Endodermal cell (in vitro differentiated cells): Measurements from ENCODE around the gene ADH1B. TPM values are rescaled to one million over a fixed set of nuclear protein-coding genes. Genes with fewer than 3 reads are reported as not detected.
"Not testable (repeated sequence)": the region's sequence is repeated elsewhere in the genome, so short reads cannot be mapped to it uniquely, and the experiment has no call there.

Source experiments
- DNase-seq: peaks from one replicate; pipeline ENCODE4 v3.0.0-alpha.2; 2017
- H3K27ac ChIP-seq: 2 replicates; pipeline ENCODE4 v1.5.1; 2013; ENCODE audit warnings: mild to moderate bottlenecking, low read depth, low read length, moderate library complexity
- H3K27me3 ChIP-seq: 2 replicates; pipeline ENCODE4 v1.6.1; 2013; ENCODE audit warnings: mild to moderate bottlenecking, low read length, moderate library complexity; ENCODE audit not compliant: insufficient read depth, control insufficient read depth, poor library complexity, severe bottlenecking
- H3K36me3 ChIP-seq: 2 replicates; pipeline ENCODE4 v1.7.0; 2013; ENCODE audit warnings: mild to moderate bottlenecking, low read length, moderate library complexity; ENCODE audit not compliant: control insufficient read depth, insufficient read depth
- H3K4me1 ChIP-seq: one replicate; pipeline ENCODE4 v1.7.0; 2013; ENCODE audit warnings: low read length; ENCODE audit not compliant: control insufficient read depth, insufficient read depth
- H3K4me3 ChIP-seq: 2 replicates; pipeline ENCODE4 v1.5.1; 2013; ENCODE audit warnings: mild to moderate bottlenecking, low read length, moderate library complexity
- H3K9ac ChIP-seq: 2 replicates; pipeline ENCODE4 v1.6.1; 2013; ENCODE audit warnings: mild to moderate bottlenecking, low read length, moderate library complexity; ENCODE audit not compliant: poor library complexity, severe bottlenecking; ENCODE audit errors: extremely low read depth
- H3K9me3 ChIP-seq: 2 replicates; pipeline ENCODE4 v1.6.1; 2013; ENCODE audit warnings: mild to moderate bottlenecking, low read length, moderate library complexity; ENCODE audit not compliant: control insufficient read depth
- H3K27ac Mint-ChIP-seq: 2 replicates; pipeline ENCODE4 v1.8.0; 2020; ENCODE audit warnings: mixed read lengths
- H3K27me3 Mint-ChIP-seq: 2 replicates; pipeline ENCODE4 v1.8.0; 2021; ENCODE audit warnings: mild to moderate bottlenecking, mixed read lengths; ENCODE audit not compliant: insufficient read depth
- H3K36me3 Mint-ChIP-seq: 2 replicates; pipeline ENCODE4 v1.8.0; 2020; ENCODE audit warnings: low read depth, mixed read lengths
- H3K4me1 Mint-ChIP-seq: 2 replicates; pipeline ENCODE4 v1.8.0; 2020; ENCODE audit warnings: mixed read lengths
- H3K4me3 Mint-ChIP-seq: 2 replicates; pipeline ENCODE4 v1.8.0; 2020; ENCODE audit warnings: mild to moderate bottlenecking, moderate library complexity, mixed read lengths
- H3K9me3 Mint-ChIP-seq: 2 replicates; pipeline ENCODE4 v1.8.0; 2020; ENCODE audit warnings: mild to moderate bottlenecking, mixed read lengths
- CTCF ChIP-seq: fragments of 200-600 bp; sonication (generic); conservative IDR thresholded peaks from 2 replicates; pipeline ENCODE4 v1.5.0; 2021; ENCODE audit warnings: antibody characterized with exemption, mild to moderate bottlenecking
- WGBS, 2 experiments: methylation state at CpG; one replicate each; pipeline versions ENCODE4 v1.1.5 to v1.1.7; 2013; ENCODE audit warnings: missing lambda C conversion rate in 2 of 2, mixed read lengths in 1 of 2; ENCODE audit not compliant: insufficient coverage in 1 of 2, insufficient read length in 1 of 2; 5-methylcytosine and 5-hydroxymethylcytosine counted together
- total RNA-seq, 2 donors: library from RNA; stranded (reverse); fragmentation: NEBNext Ultra II Directional in 1 of 2; extraction: Animal tissue kit (Norgen Biotek cat#: 25700) in 1 of 2; gene quantifications; 2 replicates in 1 of 2; 3 replicates in 1 of 2; pipeline ENCODE4 v1.2.1, GENCODE V29; 2021

ADH1B gene
- total RNA-seq, 2 donors from 2014 or later: not detected

DNA sequence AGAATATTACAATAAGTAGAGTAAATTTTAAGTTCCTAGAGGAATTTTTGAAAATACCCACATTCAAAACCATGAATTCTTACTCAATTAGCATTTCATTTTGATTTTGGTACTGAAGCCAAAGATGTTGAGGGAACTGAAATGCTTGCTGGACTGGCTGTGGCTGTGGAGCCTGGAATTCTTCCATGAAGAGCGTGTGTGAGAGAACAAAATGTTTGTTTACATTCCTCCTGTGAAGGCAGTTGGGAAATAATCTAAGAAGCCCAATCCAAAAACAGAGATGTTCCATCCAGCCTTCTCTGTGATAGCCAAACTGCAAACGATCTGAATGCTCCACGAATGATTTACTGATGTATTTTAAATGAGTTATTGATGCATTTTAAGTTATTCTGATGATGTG lies 3.8 kb upstream of the ADH1B start:
- no peak overlapping the region for H3K4me3 ChIP-seq
- H3K27ac ChIP-seq: no peak overlapping the region
- Mint-ChIP-seq H3K27me3 (peaks cover 38% of the 10 kb centered on the region), H3K27ac (no peak overlapping the region), H3K4me3 (no peak overlapping the region), H3K9me3 (peaks cover 31% of the 10 kb centered on the region), H3K36me3 (no peaks in the 10 kb centered on the region), H3K4me1 (no peaks in the 10 kb centered on the region)
- 91% methylated on average over 3 of the region's 3 CpGs; no CpG with 5 or more reads in 1 of the 2 experiments for WGBS, 2 experiments
- no peaks in the 10 kb centered on the region for H3K4me1 ChIP-seq
- H3K36me3 ChIP-seq: no peaks in the 10 kb centered on the region
- H3K9ac ChIP-seq: no peak overlapping the region
- no peak for TF ChIP-seq CTCF
- peaks cover 44% of the 10 kb centered on the region for H3K27me3 ChIP-seq
- no peak for DNase-seq
- peaks cover 38% of the 10 kb centered on the region for H3K9me3 ChIP-seq

- H3K27ac ChIP-seq: no peak overlapping the region
- peaks cover 25% of the 10 kb centered on the region for H3K9me3 Mint-ChIP-seq
Observed at GRCh38 chr4:99324361-99324760, 3.2 kb upstream of the ADH1B start.

GRCh38 chr4:99323756-99324155 lies 2.6 kb upstream of the ADH1B start:
- Histone ChIP-seq H3K9ac (no peak overlapping the region), H3K27ac (no peak overlapping the region), H3K4me3 (no peak overlapping the region), H3K4me1 (no peaks in the 10 kb centered on the region), H3K27me3 (peaks cover 34% of the 10 kb centered on the region), H3K36me3 (no peaks in the 10 kb centered on the region), H3K9me3 (peaks cover 29% of the 10 kb centered on the region)
- Mint-ChIP-seq H3K4me3 (no peak overlapping the region), H3K27ac (no peak overlapping the region), H3K9me3 (peaks cover 23% of the 10 kb centered on the region), H3K27me3 (peaks cover 30% of the 10 kb centered on the region), H3K36me3 (no peaks in the 10 kb centered on the region), H3K4me1 (no peaks in the 10 kb centered on the region)
- 89% methylated on average over 1 of the region's 1 CpG; no CpG with 5 or more reads in 1 of the 2 experiments for WGBS, 2 experiments
- TF ChIP-seq CTCF: no peak
- no peak for DNase-seq

More at GRCh38 chr4:99324361-99324760, 3.2 kb upstream of the ADH1B start:
- Mint-ChIP-seq H3K4me1 (no peaks in the 10 kb centered on the region), H3K27ac (no peak overlapping the region), H3K27me3 (peaks cover 32% of the 10 kb centered on the region), H3K4me3 (no peak overlapping the region), H3K36me3 (no peaks in the 10 kb centered on the region)
- no peaks in the 10 kb centered on the region for H3K4me1 ChIP-seq
- H3K4me3 ChIP-seq: no peak overlapping the region
- H3K36me3 ChIP-seq: no peaks in the 10 kb centered on the region
- H3K27me3 ChIP-seq: peaks cover 38% of the 10 kb centered on the region
- TF ChIP-seq CTCF: no peak
- no peak overlapping the region for H3K9ac ChIP-seq
- no peak for DNase-seq
- 80 to 86% methylated on average over 1 of the region's 1 CpG for WGBS, 2 experiments
- H3K9me3 ChIP-seq: peaks cover 32% of the 10 kb centered on the region

- peaks cover 16% of the 10 kb centered on the region for H3K27me3 ChIP-seq
- not testable (repeated sequence) for DNase-seq, H3K9me3 ChIP-seq, H3K9me3 Mint-ChIP-seq, H3K4me1 Mint-ChIP-seq, H3K36me3 Mint-ChIP-seq, H3K4me3 Mint-ChIP-seq, H3K36me3 ChIP-seq, H3K27ac Mint-ChIP-seq, H3K27ac ChIP-seq, H3K4me3 ChIP-seq, H3K9ac ChIP-seq, H3K4me1 ChIP-seq
- H3K27me3 Mint-ChIP-seq: peaks cover 13% of the 10 kb centered on the region
- WGBS, 2 experiments: 90 to 93% methylated on average over 2 to 8 of the region's 8 CpGs
Observed at GRCh38 chr4:99317811-99318210, 3.4 kb downstream of the ADH1B start.
